HG02852 (cell line): Measurements from ENCODE around the gene SKP1.
"Not testable (repeated sequence)": the region's sequence is repeated elsewhere in the genome, so short reads cannot be mapped to it uniquely, and the experiment has no call there.

ENCODE experiments used
- ATAC-seq: cut with Tn5 transposase; IDR thresholded peaks from one replicate; pipeline ENCODE4 v1.9.1; 2021; ENCODE audit warnings: mild to moderate bottlenecking, moderate library complexity; ENCODE audit not compliant: unreplicated experiment

SKP1 gene

GRCh38 chr5:134178096-134178419 lies 1.3 kb upstream of the SKP1 start:
- no peak for ATAC-seq

DNA sequence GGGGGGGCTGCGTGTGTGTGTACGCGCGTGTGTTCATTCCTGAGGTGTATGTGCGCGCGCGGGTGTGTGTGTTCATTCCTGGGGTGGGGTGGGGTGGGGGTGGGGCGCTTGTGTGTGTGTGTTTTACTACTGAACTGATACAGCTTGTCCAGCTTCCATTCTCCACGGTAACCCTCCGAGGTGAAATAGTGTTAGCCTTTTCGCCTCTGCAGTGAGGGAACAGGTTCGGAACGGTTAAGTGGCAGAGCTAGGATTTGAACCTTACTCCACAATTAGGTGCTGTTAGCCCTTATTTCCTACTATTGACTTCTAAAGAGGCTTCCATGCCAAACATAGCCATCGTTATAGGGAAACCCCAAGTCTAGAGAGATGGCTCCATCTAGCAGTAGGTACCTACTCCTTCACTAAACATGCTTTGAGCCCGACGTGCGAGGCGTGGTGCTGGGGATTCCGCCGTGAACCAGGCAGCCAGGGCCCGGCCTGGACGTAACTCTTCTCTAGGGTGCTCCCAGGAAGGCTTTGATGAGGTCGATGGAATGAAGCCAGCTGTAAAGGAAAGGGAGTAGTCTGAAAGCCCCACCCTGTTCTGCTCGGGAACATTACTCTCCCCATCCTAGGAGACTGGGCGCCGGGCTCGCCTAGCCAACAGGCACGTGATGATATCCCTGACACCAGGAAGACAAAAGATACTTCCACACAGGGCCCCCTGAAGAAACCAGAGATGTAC lies 782 bp upstream of the SKP1 start:
- no peak for ATAC-seq

DNA sequence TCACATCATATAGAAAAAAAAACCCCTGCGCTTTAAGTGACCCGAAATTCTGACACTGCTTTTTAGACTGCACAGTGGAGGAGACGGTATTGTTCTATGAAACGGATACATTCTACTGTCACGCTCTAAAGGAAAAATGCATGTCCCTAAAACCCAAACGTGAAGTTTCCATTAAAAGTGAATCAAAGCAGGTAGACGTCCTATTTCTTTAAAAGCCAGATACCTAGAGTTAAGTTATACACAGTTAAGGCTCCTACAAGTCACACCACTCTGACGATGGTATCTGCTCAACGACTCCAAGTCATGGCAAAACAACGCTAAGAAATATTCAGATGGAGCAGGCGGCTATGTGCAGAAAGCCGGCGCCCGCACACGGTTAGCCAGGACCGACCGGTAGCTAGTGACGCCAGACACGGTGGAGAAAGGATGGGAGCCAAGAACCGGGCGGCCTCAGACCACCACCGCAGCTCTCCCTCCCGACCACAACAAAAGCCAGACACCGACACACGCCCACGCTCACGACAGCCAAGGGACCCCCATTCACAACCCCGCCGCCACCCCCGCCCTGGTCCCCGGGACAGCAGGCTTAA lies 734 bp downstream of the SKP1 start:
- ATAC-seq = peak; percentile 35

GRCh38 chr5:134174841-134175839 lies 1.6 kb downstream of the SKP1 start:
- ATAC-seq = no peak

- ATAC-seq = no peak
Measured at GRCh38 chr5:134171972-134172371, 4.8 kb downstream of the SKP1 start.

DNA sequence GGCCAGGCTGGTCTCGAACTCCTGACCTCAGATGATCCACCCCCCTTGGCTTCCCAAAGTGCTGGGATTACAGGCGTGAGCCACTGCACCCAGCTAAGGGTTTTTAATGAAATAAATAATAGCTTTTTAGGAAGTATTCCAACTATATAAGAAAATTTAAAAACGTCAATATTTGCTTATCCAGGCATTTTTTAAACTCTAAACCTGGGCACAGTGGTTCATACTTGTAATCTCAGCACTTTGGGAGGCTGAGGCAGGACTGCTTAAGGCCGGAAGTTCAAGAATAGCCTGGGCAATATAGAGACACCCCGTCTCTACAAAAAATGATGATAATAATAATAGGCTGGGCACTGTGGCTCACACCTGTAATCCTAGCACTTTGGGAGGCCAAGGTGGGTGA lies 14.2 kb downstream of the SKP1 start:
- no peak for ATAC-seq

DNA sequence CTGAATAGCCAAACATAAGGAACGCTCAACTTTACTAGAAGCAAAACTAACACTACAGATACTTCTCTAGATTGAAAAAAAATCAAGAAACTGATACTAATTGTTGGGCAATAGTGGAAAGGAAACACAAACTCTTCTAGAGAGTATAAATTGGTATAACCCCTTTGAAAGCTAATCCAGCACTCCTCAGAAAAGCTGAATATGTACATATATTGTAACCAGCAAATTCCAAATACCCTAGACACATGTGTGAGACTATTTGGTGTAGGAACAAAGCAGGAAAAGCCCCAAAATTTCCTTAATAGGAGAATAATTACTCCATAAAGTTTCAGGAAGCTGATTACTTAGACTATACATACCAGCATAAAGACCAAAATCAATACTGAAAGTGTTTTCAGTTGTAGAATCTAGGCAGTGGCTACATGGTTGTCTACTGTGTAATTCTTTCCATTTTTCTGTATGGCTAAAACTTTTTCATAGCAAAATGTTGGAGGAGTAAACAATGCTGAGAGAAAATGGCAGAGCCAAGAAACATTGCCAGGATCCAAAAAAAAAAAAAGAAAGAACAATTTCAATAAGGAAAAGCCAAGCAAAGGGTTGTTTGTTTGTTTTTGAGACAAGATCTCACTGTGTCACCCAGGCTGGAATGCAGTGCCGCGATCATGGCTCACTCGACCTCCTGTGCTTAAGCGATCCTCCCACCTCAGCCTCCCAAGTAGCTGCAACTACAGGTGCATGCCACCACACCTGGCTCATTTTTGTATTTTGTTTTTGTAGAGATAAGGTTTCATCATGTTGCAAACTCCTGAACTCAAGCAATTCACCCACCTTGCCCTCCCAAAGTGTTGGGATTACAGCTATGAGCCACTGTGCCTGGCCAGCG lies 15.0 kb downstream of the SKP1 start:
- ATAC-seq = no peak

DNA sequence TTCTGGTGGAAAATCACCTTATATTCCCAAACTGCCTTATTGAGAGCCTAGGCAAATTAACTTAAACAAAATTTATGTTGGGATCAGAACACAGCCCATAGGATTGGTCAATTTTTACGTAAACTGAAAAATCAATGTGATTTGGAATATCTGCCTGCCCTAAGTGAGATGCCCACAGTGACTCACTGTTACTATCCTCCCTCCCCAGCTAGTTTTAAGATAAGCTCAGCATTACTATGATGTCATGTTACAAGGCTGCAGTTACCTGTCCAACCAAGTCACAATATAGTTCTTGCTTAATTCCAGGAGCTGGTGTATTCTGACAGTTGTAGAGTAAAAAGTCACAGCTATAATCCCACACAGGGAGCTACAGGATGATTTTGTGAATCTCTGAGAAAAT lies 23.1 kb downstream of the SKP1 start:
- ATAC-seq = no peak

GRCh38 chr5:134153241-134153640 lies 23.5 kb downstream of the SKP1 start:
- ATAC-seq = no peak

DNA sequence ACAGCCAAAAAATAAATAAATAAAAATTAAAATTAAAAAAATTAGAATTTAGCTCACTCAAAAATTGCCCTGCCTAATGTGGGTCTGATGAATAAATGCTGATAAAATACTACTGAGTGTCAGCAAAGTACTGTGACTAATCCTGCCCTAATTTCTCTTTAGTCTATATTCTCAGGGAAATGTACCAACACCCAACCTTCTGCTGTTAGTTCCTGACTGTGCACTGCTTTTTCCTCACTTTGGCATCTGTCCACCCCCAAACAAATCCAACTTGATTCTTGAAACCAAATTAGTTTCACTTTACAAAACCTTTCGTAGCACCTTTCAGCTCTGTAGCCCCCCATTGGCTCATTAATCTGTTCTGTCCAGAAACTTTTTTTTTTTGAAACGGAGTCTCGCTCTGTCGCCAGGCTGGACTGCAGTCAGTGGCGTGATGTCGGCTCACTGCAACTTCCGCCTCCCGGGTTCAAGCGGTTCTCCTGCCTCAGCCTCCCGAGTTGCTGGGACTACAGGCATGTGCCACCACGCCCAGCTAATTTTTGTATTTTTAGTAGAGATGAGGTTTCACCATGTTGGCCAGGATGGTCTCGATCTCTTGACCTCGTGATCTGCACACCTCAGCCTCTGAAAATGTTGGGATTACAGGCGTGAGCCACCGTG lies 24.4 kb downstream of the SKP1 start:
- ATAC-seq = not testable (repeated sequence)

- ATAC-seq = no peak
Measured at GRCh38 chr5:134151723-134152122, 25.0 kb downstream of the SKP1 start.

- no peak for ATAC-seq
Measured at GRCh38 chr5:134149571-134150303, 27.0 kb downstream of the SKP1 start.

- no peak for ATAC-seq
Measured at GRCh38 chr5:134148986-134149539, 27.7 kb downstream of the SKP1 start.

- no peak for ATAC-seq
Measured at GRCh38 chr5:134148316-134148715, 28.4 kb downstream of the SKP1 start.

GRCh38 chr5:134146651-134147518 lies 29.9 kb downstream of the SKP1 start:
- no peak for ATAC-seq

- ATAC-seq = peak; percentile 77
Measured at GRCh38 chr5:134145779-134146581, 30.8 kb downstream of the SKP1 start.

DNA sequence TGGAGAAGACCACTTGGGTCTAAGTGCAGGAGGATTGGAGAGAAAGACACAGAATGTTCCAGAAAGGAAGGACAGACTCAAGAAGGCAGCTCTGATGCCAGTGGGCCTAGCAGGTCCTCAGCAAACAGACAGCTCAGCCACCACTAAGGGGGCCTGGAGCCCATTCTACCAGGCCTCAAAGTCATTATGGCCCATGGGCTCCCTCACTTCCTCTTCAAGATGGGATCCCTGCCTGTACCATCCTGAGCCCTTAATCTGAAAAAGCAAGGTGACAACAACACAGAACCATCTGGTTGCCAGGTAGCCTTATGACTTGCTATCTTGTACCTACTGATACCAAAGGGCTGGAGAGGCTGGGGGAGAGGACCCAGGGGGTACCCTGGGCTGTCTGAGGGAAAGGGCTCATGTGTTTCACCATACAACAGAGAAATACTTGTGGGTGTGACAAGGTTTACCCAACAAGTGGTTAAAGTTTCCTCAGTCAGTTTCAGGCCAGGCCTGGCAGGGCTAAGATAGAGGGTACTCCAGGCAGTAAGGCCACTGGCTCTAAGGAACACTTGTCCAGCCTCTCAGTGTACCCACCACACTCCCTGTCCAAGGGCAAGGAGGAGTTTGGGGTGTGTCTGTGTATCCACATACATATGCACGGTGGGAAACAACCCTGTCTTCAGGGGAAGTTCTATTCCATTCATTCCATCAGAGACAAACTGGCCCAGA lies 31.6 kb downstream of the SKP1 start:
- no peak for ATAC-seq
